DMS153 (cell line): Measurements from ENCODE around the gene CDK5RAP3.
A peak's percentile ranks its signal among the peaks of the same experiment; 100 is the strongest.
"Not testable (repeated sequence)": the region's sequence is repeated elsewhere in the genome, so short reads cannot be mapped to it uniquely, and the experiment has no call there.

Experiments
- DNase-seq: peaks from one replicate; lab custom pipeline; 2025; lab: John Stamatoyannopoulos, UW

The CDK5RAP3 gene, protein sequence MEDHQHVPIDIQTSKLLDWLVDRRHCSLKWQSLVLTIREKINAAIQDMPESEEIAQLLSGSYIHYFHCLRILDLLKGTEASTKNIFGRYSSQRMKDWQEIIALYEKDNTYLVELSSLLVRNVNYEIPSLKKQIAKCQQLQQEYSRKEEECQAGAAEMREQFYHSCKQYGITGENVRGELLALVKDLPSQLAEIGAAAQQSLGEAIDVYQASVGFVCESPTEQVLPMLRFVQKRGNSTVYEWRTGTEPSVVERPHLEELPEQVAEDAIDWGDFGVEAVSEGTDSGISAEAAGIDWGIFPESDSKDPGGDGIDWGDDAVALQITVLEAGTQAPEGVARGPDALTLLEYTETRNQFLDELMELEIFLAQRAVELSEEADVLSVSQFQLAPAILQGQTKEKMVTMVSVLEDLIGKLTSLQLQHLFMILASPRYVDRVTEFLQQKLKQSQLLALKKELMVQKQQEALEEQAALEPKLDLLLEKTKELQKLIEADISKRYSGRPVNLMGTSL

DNA sequence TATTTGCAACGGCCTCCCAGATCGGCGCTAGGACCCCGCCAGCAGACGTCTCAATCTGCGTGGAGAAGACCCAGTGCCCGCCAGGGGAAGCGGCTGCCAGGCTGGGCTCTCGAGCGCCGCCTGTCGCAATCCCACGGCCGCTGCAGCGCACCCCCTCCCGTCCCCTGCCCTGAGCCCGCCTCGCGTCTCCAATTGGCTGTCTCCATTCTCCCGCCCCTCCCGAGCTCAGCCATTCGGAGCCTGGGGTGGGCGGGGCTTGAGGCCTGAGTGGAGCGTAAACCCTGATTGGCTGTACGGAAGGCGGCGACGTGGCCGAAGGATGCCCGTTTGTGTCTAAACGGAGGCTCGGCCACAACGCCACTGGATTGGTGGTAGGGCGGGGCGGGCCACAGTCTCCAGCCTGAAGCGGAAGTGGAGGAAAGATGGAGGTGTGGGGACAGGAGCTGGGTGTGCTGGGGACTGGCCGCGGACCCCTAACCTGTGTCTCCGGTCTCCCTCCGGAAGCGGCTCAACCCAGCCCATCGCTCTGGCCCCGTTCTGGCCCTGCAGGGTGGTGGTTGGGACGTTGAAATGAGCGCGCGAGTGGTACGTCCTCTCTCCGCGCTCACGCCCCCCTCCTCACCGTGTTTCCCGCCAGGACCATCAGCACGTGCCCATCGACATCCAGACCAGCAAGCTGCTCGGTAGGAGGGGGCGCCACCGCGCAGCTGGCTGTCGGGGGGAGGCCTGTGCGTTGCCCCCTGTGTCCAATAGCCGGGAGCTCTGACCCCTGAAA lies at the start of gene CDK5RAP3:
CDK5RAP3 (plus strand) TSS at position 389 of the 775 bp plus-strand sequence; CDS start at position 423, 34 bp downstream.
- DNase-seq = peak; percentile 99

DNA sequence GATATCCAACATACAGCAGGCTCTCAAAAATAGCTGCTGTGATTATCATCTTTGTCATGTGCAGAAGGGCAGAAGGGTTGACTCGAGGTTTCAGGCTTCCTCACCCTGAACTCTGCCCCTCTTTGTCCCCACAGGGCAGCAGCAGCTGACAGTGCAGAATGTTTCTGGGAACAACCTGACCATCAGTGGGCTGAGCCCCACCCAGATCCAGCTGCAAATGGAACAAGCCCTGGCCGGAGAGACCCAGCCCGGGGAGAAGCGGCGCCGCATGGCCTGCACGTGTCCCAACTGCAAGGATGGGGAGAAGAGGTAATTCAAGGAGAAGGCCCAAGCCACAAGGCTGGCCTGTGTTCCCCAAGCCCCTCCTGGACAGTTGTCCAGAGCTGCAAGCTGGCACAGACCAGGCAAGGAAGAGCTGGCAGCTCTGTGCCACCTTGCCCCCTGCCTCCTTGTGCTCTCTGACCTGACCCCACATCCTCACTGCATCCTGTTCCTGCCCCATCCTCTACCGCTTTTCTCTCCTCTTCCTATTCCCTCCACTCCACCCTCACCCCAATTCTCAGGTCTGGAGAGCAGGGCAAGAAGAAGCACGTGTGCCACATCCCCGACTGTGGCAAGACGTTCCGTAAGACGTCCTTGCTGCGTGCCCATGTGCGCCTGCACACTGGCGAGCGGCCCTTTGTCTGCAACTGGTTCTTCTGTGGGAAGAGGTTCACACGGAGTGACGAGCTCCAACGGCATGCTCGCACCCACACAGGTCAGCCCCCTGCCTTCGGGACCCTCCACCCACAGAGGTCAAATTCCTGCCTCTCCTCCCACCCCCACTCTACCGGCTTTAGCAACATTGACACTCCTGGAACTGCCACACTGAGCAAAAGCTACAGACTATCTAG lies 45.9 kb upstream of the CDK5RAP3 start:
- DNase-seq = no peak

DNA sequence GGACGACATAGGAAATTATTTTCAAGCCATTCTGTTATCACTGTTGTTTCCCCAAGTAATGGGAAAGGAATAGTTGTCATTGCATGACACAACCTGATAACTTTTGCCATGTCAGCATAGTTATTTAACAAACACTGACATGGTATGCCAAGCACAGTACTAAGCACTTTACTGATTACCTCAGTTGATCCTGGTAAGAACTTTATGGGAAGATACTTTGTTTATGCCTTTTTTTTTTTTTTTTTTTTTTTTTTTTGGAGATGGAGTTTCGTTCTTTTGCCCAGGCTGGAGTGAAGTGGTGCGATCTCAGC lies 45.3 kb upstream of the CDK5RAP3 start:
- no peak for DNase-seq

DNA sequence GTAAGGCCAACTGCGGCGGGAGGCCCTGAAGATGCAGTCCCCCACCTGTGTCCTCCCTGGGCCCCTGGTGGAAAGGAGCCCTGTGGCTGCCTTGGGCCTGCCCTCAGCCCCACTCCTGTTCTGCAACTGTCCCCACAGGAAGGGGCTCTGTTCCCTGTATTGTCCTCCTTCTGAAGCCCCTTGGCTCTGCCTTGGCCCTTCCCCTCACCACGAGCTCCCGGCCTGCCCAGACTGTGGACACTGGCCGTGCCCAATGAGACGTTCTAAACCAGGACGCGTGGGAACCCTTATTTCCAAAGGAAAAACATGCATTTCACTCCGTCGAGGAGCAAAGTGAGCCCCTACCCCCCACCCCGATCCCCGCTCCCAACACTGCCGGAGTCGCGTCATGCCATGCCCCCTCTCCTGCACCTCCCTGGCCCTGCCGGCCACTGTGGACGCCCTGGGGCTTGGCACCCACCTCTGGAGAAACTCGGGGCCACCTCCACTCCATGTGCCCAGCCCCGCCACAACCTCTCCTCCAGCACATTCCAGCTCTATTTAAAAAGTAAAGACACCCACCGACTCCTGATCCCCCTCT lies 43.0 kb upstream of the CDK5RAP3 start:
- no peak for DNase-seq

DNA sequence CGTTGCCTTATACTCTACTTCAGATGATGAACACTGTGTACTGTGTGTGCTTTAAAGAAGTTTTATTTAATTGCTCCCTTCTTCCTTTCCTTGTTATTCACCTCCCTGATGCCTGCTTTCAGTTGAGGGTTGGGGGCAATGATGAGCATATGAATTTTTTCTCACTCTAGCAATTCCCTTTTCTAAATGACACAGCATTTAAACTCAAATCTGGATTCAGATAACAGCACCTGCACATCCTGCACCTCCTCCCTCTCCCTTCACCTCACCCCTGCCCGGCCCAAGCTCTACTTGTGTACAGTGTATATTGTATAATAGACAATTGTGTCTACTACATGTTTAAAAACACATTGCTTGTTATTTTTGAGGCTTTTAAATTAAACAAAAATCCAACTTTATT lies 42.5 kb upstream of the CDK5RAP3 start:
- no peak for DNase-seq

DNA sequence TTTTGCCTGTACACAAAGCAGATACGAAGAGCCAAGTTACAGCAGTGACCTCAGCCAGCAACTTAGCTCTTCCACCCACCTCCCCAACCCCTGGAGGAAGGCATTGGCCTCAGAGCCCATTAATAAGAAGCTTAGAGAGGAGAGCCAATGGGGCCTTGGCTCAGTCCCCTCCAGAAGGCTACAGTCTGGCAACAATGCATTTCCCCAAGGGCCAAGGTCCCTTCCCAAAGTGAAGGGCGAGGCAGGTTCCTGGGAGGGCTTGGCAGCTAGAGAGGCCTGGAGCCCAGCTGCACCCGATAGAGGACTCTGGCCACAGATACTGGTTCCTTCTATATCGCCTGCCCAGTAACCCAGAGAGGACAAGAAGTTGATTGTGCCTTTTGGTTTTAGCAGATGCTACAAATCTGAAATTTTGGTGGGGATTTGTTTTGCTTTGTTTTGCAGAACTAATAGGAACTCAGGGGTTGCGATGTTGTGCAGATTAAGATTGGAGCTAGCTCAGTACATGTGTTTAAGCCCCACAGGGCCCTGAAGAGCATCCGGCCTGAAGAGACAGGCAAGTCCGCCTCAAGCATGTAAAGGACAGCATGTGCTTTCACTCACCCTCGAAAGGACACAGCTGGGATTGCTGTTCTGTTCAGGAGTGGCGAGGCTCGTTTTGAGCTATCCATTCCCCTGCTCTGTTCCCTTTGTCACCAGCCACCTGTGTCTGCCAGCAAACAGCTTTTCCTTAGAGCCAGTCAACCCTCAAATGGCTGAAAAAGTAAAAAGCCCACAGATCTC lies 41.5 kb upstream of the CDK5RAP3 start:
- DNase-seq = no peak

DNA sequence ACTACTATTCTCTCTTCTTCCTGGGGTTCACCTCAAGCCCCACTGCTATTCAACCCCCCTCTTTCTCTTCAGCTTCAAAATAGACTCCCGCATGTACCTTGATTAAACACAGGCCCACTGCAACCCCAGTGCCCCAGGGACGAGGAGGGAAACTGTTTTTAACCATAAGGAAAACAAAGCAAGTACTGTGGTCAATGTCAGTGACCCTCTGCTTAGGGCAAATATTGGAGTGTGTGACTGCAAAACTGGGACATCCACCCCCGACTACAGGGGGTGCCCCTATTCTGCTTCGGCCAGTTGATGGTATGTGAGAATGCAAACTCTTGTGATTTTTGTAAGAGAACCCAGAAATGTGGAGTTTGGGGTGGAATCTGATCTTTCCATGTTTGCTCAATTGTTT lies 39.1 kb upstream of the CDK5RAP3 start:
- no peak for DNase-seq

DNA sequence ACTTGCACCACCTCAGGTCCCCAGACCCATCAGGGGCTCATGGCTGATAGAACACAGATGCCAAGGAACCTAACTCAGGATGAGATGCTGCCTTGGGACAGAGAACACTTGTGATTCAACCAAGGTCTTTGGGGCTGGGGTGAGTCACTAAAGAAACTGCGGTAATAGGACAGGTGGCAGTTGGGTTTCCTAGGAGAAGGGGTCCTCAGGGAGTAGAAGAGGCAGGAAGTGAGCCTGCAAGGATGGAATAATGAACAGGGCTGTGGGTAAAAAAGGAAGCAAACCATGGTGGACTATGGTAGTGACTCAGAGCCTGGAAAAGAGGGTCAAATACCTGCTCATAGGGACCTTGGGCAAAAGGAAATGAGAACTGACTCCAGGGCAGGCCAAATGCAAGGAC lies 36.1 kb upstream of the CDK5RAP3 start:
- no peak for DNase-seq

DNA sequence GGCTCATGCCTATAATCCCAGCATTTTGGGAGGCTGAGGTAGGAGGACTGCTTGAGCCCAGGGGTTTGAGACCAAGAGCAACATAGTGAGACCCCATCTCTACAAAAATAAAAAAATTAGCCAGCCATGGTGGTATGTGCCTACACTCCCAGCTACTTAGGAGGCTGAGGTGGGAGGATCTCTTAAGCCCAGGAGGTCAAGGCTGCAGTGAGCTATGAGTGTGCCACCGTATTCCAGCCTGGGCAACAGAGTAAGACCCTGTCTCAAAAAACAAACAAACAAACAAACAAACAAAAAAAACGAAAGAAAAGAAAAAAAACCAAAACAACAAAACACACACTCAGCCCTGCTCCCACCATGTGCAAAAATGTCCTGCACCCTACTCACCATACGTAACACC lies 35.4 kb upstream of the CDK5RAP3 start:
- DNase-seq = not testable (repeated sequence)

DNA sequence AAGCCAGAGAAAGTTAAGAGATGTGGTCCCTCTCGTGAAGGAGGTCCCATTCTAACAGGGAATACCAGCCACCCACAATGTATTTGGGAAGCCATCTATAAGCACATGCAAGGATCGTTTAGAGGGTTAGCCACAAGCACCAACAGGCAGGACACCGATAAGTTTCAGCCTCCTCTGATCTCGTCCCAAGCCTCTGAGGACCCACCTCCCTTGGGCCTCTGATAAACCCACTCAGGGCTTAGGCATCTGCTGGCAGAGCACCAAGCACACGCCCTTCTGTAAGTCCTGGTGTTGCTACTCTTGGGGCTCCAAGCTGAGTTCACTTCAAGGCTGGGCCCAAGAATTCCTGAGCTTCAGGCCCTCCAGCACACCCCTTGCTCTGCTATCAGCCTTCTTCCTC lies 35.0 kb upstream of the CDK5RAP3 start:
- no peak for DNase-seq

DNA sequence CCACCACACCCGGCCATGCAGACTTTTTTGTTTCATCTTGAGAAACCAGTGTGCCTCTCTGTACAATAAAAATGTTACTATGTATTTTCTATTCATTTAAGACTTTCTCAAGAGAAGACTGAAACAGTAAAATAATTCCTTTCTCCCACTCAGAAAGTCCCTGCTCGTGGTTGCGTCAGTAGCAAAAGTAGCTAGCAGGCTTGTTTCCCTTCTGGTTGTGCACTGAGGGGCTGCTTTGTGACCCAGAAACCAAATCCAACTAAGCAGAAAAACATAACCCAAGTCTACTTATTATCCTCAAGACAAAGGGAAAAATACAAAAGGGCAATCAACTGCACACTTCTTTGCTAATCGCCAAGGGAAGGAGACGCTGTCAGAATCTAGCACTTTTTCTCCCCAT lies 33.0 kb upstream of the CDK5RAP3 start:
- no peak for DNase-seq

DNA sequence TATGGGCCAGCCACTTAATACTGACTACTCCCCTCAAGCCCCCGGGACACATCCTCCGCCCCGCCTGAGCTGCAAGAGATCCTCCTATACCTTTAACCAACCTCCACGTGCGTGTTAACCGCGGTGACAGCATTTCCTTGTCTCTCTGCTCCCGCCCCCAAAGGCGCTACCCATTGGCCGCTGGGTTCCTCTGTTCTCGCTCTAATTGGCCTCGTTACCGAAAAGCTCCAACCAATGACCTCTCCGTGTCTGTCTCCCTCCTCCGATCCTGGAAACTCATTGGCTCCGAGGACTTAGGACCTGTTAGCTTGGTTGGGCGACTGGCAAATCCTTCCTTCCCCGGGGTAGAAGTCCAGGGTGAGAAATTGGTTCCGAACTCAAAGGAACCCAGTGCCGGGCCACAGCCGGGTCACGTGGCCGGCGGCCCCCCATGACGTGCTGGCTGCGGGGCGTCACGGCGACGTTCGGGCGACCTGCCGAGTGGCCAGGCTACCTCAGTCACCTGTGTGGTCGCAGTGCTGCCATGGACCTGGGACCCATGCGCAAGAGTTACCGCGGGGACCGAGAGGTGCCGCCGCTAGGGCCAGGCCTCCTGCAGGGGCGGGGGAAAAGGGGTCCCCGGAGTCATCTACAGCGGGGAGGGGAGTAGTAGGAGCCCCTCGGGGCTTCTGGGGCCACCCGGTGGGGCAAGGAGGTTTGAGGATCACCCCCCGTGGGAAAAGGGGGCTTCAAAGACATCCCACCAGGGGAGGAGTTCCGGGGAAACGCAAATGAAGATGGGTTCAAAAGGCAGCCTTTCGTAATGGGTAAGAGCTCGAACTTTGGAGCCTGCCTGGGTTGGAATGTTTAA lies 29.4 kb upstream of the CDK5RAP3 start, which contains the start of gene PNPO:
PNPO (plus strand) TSS at position 326 of the 850 bp plus-strand sequence; CDS start at position 431, 105 bp downstream.
- DNase-seq = peak; percentile 94

DNA sequence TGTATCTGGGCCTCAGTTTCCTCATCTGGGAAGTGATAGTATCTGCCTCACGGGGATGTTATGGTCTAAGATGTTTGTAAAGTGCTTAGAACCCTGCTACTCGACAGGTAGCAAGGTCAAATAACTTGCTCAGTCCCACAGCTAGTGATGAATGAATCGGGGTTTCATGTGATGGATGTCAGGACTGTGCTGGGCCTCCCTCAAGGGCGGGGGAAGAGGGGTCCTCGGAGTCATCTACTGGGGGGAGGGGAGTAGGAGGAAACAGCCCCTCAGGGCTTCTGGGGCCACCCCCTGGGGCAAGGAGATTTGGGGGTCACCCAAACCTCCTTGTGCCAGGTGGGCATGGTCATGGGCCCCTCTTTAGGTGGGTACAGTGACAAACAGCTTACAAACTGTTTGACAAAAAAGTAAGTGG lies 28.8 kb upstream of the CDK5RAP3 start:
- no peak for DNase-seq

DNA sequence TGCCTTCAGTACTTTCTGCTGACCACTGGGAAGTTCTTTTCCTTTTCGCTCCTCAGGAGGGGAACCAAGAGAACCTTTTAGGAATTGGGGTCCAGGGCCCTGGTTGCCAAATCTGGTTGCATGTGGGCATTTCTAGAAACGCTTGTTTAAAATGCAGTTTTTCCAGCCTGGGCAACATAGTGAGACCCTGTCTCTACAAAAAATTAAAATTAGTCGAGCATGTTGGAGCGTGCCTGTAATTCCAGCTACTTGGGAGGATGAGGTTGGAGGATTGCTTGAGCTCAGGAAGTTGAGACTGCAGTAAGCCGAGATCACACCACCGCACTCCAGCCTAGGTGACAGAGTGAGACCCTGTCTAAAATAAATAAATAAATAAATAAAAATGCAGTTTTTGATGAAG lies 28.3 kb upstream of the CDK5RAP3 start:
- DNase-seq = no peak

DNA sequence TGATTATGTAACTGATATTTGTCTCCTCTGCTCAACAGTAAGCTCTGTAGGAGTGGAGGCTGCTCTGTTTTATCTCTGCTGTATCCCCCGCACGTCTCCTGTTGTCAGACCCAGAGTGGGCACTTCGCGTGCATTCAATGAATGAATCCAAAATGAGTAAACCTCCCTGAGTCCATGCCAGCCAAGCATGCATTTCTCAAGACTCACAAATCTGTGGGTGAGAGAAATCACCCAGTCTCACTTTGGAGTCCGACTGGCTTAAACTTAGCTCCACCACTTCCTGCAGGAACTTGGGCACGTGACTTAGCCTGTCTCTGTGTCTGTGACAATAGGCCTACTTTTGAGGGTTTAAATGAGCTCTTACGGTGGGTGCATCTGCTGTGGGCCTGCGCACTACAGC lies 25.8 kb upstream of the CDK5RAP3 start:
- no peak for DNase-seq

DNA sequence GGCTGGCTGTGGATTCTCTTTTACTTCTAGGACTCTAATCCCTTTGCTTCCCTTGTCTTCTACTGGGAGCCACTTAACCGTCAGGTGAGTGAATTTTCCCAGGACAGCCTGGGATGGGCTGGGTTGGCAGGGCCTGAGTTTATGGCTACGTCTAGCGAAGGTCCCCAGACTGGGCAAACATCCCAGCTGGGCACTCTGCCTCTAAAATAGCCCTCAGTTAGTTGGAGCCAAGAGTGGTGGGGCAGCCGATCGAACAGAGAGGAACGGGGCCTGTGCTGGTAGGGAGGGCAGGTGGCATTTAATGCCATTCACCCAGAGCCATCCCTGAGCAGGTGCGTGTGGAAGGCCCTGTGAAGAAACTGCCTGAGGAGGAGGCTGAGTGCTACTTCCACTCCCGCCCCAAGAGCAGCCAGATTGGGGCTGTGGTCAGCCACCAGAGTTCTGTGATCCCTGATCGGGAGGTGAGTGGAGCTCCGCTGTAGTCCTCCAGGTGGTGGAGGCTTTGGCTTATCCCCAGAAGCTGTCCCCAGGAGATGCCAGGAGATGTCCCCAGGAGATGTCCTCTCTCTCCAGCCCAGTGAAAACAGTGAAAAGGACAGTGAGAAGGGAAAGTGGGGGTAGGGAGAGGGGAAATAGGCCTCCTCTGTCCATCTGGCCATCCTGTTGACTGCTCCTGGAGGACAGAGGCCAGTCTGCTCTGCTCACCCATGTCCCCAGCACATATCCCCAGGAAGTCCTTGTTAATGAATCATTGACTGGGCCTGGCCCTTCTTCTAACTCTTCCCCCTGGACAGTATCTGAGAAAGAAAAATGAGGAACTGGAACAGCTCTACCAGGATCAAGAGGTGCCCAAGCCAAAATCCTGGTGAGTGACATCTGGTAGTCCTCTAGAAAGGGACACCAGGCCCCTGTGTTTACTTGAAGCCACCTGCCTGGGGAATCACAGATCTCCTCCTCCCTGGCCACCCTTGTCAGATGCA lies 25.1 kb upstream of the CDK5RAP3 start:
- DNase-seq = no peak

DNA sequence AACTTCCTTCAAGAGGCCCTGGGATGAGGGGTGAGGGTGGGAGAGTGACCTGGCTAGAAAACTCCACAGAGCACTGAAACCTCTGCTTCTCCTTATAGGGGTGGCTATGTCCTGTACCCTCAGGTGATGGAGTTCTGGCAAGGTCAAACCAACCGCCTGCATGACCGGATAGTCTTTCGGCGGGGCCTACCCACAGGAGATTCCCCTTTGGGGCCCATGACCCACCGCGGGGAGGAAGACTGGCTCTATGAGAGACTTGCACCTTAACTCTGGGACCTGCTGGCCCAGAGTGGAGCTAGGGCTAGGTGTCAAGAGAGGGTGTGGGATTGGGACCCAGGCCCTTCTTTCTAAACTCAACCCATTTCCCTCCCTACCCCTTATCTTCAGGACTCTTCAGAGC lies 24.4 kb upstream of the CDK5RAP3 start:
- no peak for DNase-seq

DNA sequence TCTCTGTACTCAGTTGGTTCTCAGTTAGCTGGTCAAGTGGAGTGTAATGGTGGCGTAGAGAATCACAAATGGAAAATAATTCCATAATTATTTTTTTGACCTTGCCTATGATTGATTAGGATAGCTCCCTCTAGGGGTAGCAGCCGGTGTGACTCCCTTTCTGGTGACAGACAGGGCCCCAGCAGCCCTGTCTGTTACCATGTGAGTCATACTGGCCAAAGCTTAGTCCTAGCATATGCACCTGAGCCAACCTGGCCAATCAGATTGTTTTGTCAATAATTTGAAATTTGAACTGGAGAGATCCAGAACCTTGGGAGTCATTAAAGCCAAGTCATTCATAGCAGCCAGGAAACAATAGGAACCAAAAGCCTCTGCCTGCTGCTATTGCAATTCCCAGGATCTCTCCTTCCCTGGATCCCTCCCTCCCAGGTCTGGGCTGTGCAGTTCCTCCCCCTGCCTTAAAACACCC lies 23.9 kb upstream of the CDK5RAP3 start:
- peak; percentile 67 for DNase-seq
